Right lobe of liver (tissue), 4 donors: ENCODE data around the gene IL6R.

Source experiments
- POLR2A ChIP-seq: fragments of 450-650 bp; IDR thresholded peaks from one replicate; pipeline ENCODE4 v1.6.1; 2017; ENCODE audit warnings: antibody characterized with exemption, mild to moderate bottlenecking
- TF ChIP-seq, protein P1 (sequence below), 4 donors: fragments of 200-600 bp in 3 of 4; fragments of 450-650 bp in 1 of 4; IDR thresholded peaks; one replicate each; pipeline versions ENCODE4 v1.5.1 to v1.8.0; 2016 to 2022; ENCODE audit warnings: antibody characterized with exemption in 4 of 4, mild to moderate bottlenecking in 2 of 4
- donor health status: DM: no; HTN: no; CAD: no.
- donor health status: DM: no; HTN: no; CAD: no.
- donor health status: DM: no; HTN: yes; CAD: no.

DNA sequence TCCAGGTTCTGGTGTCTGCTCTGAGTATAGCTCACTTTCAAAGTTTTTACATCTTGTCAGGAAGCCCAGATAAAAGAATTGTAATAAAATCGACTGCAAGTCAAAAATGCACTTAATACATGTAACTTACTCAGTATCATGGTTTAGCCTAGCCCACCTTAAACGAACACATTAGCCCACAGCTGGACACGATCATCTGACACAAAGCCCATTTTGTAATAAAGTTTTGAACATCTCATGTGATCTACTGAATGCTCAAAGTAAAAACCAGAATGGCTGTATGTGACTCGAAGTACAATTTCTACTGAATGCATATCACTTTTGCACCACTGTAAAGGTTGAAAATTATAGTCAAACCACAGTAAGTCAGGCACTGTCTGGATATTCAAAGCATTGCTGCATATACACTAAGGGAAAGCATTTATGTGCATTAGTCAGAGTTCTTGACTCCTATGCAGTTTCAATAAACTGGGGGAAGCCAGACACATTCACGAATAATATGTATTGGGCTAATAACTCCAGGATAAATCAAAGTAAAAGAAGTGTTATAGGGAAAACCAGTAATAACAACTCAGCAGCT lies 84.6 kb downstream of the IL6R start:
- TF ChIP-seq POLR2A: no peak
- TF ChIP-seq, protein P1, sequence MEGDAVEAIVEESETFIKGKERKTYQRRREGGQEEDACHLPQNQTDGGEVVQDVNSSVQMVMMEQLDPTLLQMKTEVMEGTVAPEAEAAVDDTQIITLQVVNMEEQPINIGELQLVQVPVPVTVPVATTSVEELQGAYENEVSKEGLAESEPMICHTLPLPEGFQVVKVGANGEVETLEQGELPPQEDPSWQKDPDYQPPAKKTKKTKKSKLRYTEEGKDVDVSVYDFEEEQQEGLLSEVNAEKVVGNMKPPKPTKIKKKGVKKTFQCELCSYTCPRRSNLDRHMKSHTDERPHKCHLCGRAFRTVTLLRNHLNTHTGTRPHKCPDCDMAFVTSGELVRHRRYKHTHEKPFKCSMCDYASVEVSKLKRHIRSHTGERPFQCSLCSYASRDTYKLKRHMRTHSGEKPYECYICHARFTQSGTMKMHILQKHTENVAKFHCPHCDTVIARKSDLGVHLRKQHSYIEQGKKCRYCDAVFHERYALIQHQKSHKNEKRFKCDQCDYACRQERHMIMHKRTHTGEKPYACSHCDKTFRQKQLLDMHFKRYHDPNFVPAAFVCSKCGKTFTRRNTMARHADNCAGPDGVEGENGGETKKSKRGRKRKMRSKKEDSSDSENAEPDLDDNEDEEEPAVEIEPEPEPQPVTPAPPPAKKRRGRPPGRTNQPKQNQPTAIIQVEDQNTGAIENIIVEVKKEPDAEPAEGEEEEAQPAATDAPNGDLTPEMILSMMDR (IDR thresholded peaks at IDR 0.05): no peak
